ENCODE data around the gene RPN1. TPM values are rescaled to one million over a fixed set of nuclear protein-coding genes. Genes with fewer than 3 reads are reported as not detected.

Gene RPN1
- total and polyA plus RNA-seq, 7 donors: 33.6 to 220 (median 137) TPM

DNA sequence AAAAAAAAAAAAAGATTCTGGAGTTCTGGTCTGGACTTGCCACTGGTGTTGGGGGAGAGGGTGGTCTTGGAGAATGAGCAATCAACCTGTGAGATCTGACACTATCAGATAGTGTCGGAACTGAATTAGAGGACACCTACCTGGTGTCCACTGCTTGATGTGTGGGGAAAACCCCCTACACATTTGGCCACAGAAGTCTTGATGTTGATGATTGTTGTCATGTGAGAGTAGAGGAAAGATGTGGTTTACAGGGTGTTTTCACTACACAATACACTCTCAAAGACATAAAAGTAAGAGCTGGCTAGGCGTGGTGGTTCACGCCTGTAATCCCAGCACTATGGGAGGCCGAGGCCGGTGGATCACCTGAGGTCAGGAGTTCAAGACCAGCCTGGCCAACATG lies 38.4 kb upstream of the RPN1 start:
- H3K4me1 ChIP-seq: no peaks in the 10 kb centered on the region
- H3K27me3 ChIP-seq: no peaks in the 10 kb centered on the region
- intact Hi-C loops (cut with DNase I): no loop called here
- H3K27ac ChIP-seq: no peak overlapping the region
- WGBS, 2 donors: 80 to 89% methylated on average over 5 of the region's 5 CpGs
- H3K9me3 ChIP-seq: no peaks in the 10 kb centered on the region
- TF ChIP-seq POLR2AphosphoS5 (IDR thresholded peaks at IDR 0.05) (no peak), POLR2A (IDR thresholded peaks at IDR 0.05) (no peak), EP300 (IDR thresholded peaks at IDR 0.05) (no peak)
- TF ChIP-seq, protein P1, sequence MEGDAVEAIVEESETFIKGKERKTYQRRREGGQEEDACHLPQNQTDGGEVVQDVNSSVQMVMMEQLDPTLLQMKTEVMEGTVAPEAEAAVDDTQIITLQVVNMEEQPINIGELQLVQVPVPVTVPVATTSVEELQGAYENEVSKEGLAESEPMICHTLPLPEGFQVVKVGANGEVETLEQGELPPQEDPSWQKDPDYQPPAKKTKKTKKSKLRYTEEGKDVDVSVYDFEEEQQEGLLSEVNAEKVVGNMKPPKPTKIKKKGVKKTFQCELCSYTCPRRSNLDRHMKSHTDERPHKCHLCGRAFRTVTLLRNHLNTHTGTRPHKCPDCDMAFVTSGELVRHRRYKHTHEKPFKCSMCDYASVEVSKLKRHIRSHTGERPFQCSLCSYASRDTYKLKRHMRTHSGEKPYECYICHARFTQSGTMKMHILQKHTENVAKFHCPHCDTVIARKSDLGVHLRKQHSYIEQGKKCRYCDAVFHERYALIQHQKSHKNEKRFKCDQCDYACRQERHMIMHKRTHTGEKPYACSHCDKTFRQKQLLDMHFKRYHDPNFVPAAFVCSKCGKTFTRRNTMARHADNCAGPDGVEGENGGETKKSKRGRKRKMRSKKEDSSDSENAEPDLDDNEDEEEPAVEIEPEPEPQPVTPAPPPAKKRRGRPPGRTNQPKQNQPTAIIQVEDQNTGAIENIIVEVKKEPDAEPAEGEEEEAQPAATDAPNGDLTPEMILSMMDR (IDR thresholded peaks at IDR 0.05): no peak
- H3K4me3 ChIP-seq: no peak overlapping the region
- no peak for DNase-seq
- no peaks in the 10 kb centered on the region for H3K36me3 ChIP-seq

GRCh38 chr3:128686465-128686864 lies 35.8 kb upstream of the RPN1 start:
- Histone ChIP-seq H3K36me3 (no peaks in the 10 kb centered on the region), H3K4me3 (no peak overlapping the region), H3K27me3 (no peaks in the 10 kb centered on the region), H3K4me1 (no peaks in the 10 kb centered on the region), H3K27ac (no peak overlapping the region), H3K9me3 (no peaks in the 10 kb centered on the region)
- no peak for TF ChIP-seq POLR2AphosphoS5 (IDR thresholded peaks at IDR 0.05)
- TF ChIP-seq, protein P1 (IDR thresholded peaks at IDR 0.05): no peak
- no peak for TF ChIP-seq POLR2A (IDR thresholded peaks at IDR 0.05)
- TF ChIP-seq EP300 (IDR thresholded peaks at IDR 0.05): no peak
- WGBS, 2 donors: 81 to 91% methylated on average over 8 of the region's 8 CpGs
- no peak for DNase-seq
- intact Hi-C loops (cut with DNase I): no loop called here

- WGBS, 2 donors: 92 to 94% methylated on average over 11 of the region's 11 CpGs
- Histone ChIP-seq H3K9me3 (no peaks in the 10 kb centered on the region), H3K36me3 (no peaks in the 10 kb centered on the region), H3K27me3 (no peaks in the 10 kb centered on the region), H3K4me3 (no peak overlapping the region), H3K27ac (no peak overlapping the region), H3K4me1 (peaks cover 0 to 3% (median 1%) of the 10 kb centered on the region in 4 donors)
- intact Hi-C loops (cut with DNase I): loop anchor here (5.0 kb wide), 1 partner anchor 68 kb away; no protein-coding TSS in a partner anchor
- DNase-seq: no peak
- TF ChIP-seq EP300 (IDR thresholded peaks at IDR 0.05): no peak
- TF ChIP-seq POLR2AphosphoS5 (IDR thresholded peaks at IDR 0.05): no peak
- TF ChIP-seq POLR2A (IDR thresholded peaks at IDR 0.05): no peak
- TF ChIP-seq, protein P1 (IDR thresholded peaks at IDR 0.05): no peak
These were observed 34.5 kb upstream of the RPN1 start for GRCh38 chr3:128684986-128685726.

GRCh38 chr3:128683957-128684356 lies 33.3 kb upstream of the RPN1 start:
- intact Hi-C loops (cut with DNase I): loop anchor here (5.0 kb wide), 1 partner anchor 67 kb away; no protein-coding TSS in a partner anchor
- Histone ChIP-seq H3K4me1 (peaks cover 0 to 6% (median 3%) of the 10 kb centered on the region in 4 donors), H3K27ac (no peak overlapping the region), H3K27me3 (no peaks in the 10 kb centered on the region), H3K4me3 (no peak overlapping the region), H3K36me3 (no peaks in the 10 kb centered on the region), H3K9me3 (no peaks in the 10 kb centered on the region)
- no peak for DNase-seq
- WGBS, 2 donors: 51 to 82% methylated on average over 3 of the region's 3 CpGs
- TF ChIP-seq EP300 (IDR thresholded peaks at IDR 0.05): no peak
- no peak for TF ChIP-seq POLR2AphosphoS5 (IDR thresholded peaks at IDR 0.05)
- TF ChIP-seq POLR2A (IDR thresholded peaks at IDR 0.05): no peak
- TF ChIP-seq, protein P1 (IDR thresholded peaks at IDR 0.05): no peak

Data from sigmoid colon (tissue), 7 donors.